Progenitor cell of endocrine pancreas (in vitro differentiated cells): Measurements from ENCODE around the gene LHFPL6. TPM values are rescaled to one million over a fixed set of nuclear protein-coding genes. Genes with fewer than 3 reads are reported as not detected.

Source experiments
- DNase-seq: peaks from one replicate; pipeline ENCODE4 v3.0.0; 2021; ENCODE audit warnings: low spot score; ENCODE audit not compliant: unreplicated experiment
- H3K27ac Mint-ChIP-seq: 2 replicates; pipeline ENCODE4 v1.8.0; 2021; ENCODE audit warnings: mild to moderate bottlenecking, moderate library complexity, mixed read lengths
- H3K27me3 Mint-ChIP-seq: 2 replicates; pipeline ENCODE4 v1.8.0; 2021; ENCODE audit warnings: mixed read lengths
- H3K36me3 Mint-ChIP-seq: 2 replicates; pipeline ENCODE4 v1.8.0; 2022; ENCODE audit warnings: mixed read lengths; ENCODE audit not compliant: insufficient read depth
- H3K4me1 Mint-ChIP-seq: 2 replicates; pipeline ENCODE4 v1.8.0; 2021; ENCODE audit warnings: low read depth, mixed read lengths
- H3K4me3 Mint-ChIP-seq: 2 replicates; pipeline ENCODE4 v1.8.0; 2021; ENCODE audit warnings: low read depth, mild to moderate bottlenecking, moderate library complexity, mixed read lengths
- H3K9me3 Mint-ChIP-seq: 2 replicates; pipeline ENCODE4 v1.8.0; 2021; ENCODE audit warnings: low read depth, mixed read lengths
- total RNA-seq: library from RNA; stranded (reverse); gene quantifications from 2 replicates; pipeline ENCODE4 v1.2.1, GENCODE V29; 2021
- TF ChIP-seq, protein P1 (sequence below): fragments of 200-600 bp; sonication (generic); IDR thresholded peaks from one replicate; pipeline ENCODE4 v1.5.0; 2021; ENCODE audit warnings: antibody characterized with exemption, mild to moderate bottlenecking; ENCODE audit not compliant: unreplicated experiment

LHFPL6 gene
- total RNA-seq, 1 donor from 2014 or later, result 1.0 TPM

DNA sequence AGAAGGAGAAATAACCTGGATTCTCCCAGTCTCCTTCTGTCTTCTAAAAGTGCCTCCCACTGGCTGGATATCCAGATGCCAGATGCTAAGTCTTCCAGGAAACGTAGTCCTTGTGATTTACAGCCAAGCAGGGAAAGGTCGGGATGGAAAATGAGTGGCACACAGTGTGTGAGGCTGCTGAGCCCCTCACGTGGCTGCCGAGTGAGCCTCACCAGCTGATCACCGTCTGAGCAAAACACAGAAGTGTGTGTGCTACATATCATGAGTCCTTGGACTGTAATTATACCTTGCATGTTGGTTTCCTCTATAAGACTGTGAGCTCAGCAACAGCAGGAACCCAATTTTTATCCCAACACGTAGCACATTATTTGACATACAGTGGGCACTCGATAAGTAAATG, 15.1 kb downstream of the LHFPL6 start:
- TF ChIP-seq, protein P1, sequence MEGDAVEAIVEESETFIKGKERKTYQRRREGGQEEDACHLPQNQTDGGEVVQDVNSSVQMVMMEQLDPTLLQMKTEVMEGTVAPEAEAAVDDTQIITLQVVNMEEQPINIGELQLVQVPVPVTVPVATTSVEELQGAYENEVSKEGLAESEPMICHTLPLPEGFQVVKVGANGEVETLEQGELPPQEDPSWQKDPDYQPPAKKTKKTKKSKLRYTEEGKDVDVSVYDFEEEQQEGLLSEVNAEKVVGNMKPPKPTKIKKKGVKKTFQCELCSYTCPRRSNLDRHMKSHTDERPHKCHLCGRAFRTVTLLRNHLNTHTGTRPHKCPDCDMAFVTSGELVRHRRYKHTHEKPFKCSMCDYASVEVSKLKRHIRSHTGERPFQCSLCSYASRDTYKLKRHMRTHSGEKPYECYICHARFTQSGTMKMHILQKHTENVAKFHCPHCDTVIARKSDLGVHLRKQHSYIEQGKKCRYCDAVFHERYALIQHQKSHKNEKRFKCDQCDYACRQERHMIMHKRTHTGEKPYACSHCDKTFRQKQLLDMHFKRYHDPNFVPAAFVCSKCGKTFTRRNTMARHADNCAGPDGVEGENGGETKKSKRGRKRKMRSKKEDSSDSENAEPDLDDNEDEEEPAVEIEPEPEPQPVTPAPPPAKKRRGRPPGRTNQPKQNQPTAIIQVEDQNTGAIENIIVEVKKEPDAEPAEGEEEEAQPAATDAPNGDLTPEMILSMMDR, result no peak
- no peak for DNase-seq
- Mint-ChIP-seq H3K4me1 (no peaks in the 10 kb centered on the region), H3K27ac (no peak overlapping the region), H3K36me3 (no peaks in the 10 kb centered on the region), H3K27me3 (peaks cover 15% of the 10 kb centered on the region), H3K9me3 (no peaks in the 10 kb centered on the region), H3K4me3 (no peak overlapping the region)

DNA sequence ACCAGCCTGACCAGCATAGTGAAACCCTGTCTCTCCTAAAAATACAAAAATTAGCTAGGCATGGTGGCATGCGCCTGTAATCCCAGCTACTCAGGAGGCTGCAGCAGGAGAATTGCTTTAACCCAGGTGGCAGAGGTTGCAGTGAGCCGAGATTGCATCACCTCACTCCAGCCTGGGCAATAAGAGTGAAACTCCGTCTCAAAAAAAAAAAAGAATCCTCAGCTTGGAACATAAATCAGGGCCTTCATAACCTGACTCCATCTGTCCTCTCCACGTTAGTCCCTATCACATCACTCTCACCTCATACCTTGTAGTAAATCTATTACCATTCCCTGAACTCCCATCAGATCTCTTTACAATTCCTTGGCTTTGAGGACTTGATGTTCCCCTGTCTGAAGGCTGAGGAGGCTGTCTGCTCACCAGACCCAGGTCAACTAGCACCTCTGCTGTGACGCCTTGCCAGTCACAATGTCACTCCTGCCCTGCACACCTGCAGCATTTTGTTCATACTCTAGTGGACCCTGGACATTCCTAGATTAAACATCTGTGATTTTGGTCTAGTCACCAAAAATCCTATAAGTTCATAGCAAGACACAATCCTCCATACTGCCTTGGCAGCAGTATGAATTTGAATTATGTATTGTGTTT, 15.9 kb downstream of the LHFPL6 start:
- TF ChIP-seq, protein P1, result no peak
- Mint-ChIP-seq H3K36me3 (no peaks in the 10 kb centered on the region), H3K4me3 (no peak overlapping the region), H3K27ac (no peak overlapping the region), H3K4me1 (no peaks in the 10 kb centered on the region), H3K9me3 (no peaks in the 10 kb centered on the region), H3K27me3 (peaks cover 19% of the 10 kb centered on the region)
- DNase-seq, result no peak

DNA sequence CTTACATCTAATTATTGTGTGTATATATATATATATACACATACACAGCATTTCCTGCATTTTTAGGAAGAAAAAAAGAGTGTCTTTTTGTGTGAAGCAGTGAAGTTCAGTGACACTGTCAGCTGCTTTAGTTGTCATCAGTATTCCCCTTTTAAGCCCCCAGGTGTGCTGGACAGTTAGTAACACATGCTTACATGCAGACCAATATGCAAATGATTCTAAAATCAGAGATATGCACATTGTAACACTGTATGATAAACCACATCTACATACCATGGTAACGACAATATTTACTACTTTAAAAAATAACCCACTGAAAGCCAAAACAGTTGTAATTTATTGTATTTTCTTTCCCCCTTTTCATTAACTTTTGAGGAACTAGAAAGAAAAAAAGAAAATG, 16.8 kb downstream of the LHFPL6 start:
- Mint-ChIP-seq H3K36me3 (no peaks in the 10 kb centered on the region), H3K4me1 (no peaks in the 10 kb centered on the region), H3K4me3 (no peak overlapping the region), H3K9me3 (no peaks in the 10 kb centered on the region), H3K27ac (no peak overlapping the region), H3K27me3 (peaks cover 28% of the 10 kb centered on the region)
- TF ChIP-seq, protein P1, result no peak
- no peak for DNase-seq

DNA sequence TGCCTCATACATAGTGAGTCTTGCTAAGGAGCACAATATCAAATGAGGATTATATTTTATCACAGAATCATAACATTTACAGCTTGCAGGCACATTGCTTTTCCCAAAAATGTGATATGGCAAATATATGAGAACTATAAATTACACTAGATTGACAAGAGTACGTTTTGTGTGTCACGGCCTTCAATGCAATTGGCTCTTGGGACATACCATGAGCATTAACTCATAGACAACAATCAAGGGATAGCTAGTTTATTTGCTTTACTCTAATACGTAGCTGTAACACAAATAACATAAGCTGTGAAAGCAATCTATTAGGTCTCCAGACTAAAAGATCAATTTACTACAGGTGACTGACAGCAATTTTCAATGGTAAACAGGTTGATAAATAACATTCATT, 17.8 kb downstream of the LHFPL6 start:
- Mint-ChIP-seq H3K36me3 (no peaks in the 10 kb centered on the region), H3K27ac (no peak overlapping the region), H3K9me3 (no peaks in the 10 kb centered on the region), H3K4me1 (no peaks in the 10 kb centered on the region), H3K4me3 (no peak overlapping the region), H3K27me3 (peaks cover 32% of the 10 kb centered on the region)
- DNase-seq, result no peak
- TF ChIP-seq, protein P1, result no peak

DNA sequence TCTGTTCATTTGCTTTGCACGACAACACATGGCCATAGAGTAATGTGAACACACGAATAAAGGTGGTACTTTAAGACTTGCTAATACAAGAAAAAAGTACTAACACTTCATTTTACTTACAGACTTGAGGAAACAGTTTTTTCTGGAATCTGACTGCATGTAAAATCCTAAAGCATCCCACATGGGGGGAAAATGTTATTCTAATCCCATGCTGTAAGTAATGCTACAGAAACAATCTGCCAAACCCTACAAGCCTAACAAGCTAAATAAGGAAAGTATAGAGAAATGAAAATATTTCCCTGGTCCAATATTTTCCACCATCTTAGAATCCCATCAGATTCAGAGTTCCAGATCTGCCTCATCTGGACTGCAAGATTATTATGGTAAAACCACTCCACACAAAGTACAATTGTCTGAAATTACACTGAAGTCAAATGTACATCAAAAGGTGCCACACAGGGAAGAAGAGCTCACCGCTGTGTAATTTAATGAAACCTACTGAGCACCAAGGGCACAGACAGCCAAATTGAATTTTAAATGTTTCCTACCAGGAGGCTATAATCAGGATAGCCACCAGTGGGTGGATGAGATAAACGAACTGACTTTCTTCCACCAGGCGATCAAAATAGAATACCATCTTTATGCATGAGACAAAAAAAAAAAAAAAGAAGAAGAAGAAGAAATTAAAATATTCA, 22.0 kb downstream of the LHFPL6 start:
- Mint-ChIP-seq H3K4me3 (no peak overlapping the region), H3K36me3 (no peaks in the 10 kb centered on the region), H3K9me3 (no peaks in the 10 kb centered on the region), H3K4me1 (peaks cover 8% of the 10 kb centered on the region), H3K27me3 (peaks cover 43% of the 10 kb centered on the region), H3K27ac (no peak overlapping the region)
- no peak for DNase-seq
- TF ChIP-seq, protein P1, result no peak
